Measurements from ENCODE around the gene SCTR. TPM values are rescaled to one million over a fixed set of nuclear protein-coding genes. Genes with fewer than 3 reads are reported as not detected.

The SCTR gene
- total and polyA plus RNA-seq, 2 donors (not counting 1 experiment from before 2014, with no cell fraction given): not detected

DNA sequence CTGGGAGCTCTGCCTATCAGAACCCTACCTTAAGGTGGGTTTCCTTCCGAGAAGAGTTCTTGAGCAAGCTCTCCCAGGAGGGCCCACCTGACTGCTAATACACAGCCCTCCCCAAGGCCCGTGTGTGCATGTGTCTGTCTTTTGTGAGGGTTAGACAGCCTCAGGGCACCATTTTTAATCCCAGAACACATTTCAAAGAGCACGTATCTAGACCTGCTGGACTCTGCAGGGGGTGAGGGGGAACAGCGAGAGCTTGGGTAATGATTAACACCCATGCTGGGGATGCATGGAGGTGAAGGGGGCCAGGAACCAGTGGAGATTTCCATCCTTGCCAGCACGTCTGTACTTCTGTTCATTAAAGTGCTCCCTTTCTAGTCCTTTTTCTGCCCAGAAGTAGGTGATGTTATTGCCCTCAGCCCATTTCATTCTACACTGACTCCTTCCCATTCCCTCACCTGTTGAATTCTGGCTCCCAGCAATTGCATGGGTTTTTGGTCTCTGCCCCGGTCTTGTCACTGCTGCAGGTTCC is 86.1 kb downstream of the SCTR start:
- Histone ChIP-seq H2AFZ (ENCODE audit: insufficient read depth, low read depth, low read length, poor library complexity, severe bottlenecking) (no peak overlapping the region), H3K27ac (ENCODE audit: low read length in 2 of 2) (no peak overlapping the region), H3K4me1 (ENCODE audit: control insufficient read depth in 2 of 2, insufficient read depth in 2 of 2, low read length in 2 of 2) (no peaks in the 10 kb centered on the region), H3K9me3 (ENCODE audit: control extremely low read depth in 1 of 3, control insufficient read depth in 2 of 3, insufficient read depth in 1 of 3, low read length in 2 of 3) (no peaks in the 10 kb centered on the region), H3K27me3 (replicated peaks in 1 of 4; ENCODE audit: control extremely low read depth in 1 of 4, control insufficient read depth in 3 of 4, insufficient read depth in 4 of 4, low read length in 3 of 4) (peaks cover 0 to 30% (median 2%) of the 10 kb centered on the region in 4 experiments), H3K79me2 (ENCODE audit: control insufficient read depth, insufficient read depth, low read length) (no peaks in the 10 kb centered on the region), H4K20me1 (ENCODE audit: control insufficient read depth, insufficient read depth, low read length, poor library complexity, severe bottlenecking) (no peaks in the 10 kb centered on the region), H3K36me3 (replicated peaks in 1 of 2; ENCODE audit: control extremely low read depth in 1 of 2, control insufficient read depth in 1 of 2, extremely low read depth in 1 of 2, insufficient read depth in 2 of 2, low read length in 1 of 2) (no peaks in the 10 kb centered on the region), H3K4me2 (replicated peaks; ENCODE audit: low read depth, low read length, poor library complexity, severe bottlenecking) (no peak overlapping the region), H3K4me3 (ENCODE audit: control extremely low read depth in 1 of 5, extremely low read depth in 1 of 5, insufficient read depth in 1 of 5, low read depth in 2 of 5, low read length in 4 of 5) (no peak overlapping the region), H3K9ac (ENCODE audit: low read length) (no peak overlapping the region)
- TF ChIP-seq EZH2 (IDR thresholded peaks at IDR 0.05; ENCODE audit: borderline replicate concordance, insufficient read depth, low read depth, low read length, poor library complexity, severe bottlenecking): no peak
- TF ChIP-seq, protein P1, sequence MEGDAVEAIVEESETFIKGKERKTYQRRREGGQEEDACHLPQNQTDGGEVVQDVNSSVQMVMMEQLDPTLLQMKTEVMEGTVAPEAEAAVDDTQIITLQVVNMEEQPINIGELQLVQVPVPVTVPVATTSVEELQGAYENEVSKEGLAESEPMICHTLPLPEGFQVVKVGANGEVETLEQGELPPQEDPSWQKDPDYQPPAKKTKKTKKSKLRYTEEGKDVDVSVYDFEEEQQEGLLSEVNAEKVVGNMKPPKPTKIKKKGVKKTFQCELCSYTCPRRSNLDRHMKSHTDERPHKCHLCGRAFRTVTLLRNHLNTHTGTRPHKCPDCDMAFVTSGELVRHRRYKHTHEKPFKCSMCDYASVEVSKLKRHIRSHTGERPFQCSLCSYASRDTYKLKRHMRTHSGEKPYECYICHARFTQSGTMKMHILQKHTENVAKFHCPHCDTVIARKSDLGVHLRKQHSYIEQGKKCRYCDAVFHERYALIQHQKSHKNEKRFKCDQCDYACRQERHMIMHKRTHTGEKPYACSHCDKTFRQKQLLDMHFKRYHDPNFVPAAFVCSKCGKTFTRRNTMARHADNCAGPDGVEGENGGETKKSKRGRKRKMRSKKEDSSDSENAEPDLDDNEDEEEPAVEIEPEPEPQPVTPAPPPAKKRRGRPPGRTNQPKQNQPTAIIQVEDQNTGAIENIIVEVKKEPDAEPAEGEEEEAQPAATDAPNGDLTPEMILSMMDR (IDR thresholded peaks at IDR 0.05): no peak
- DNase-seq (no peak), ATAC-seq (ENCODE audit: low read depth) (no peak)
- 72% methylated on average over 2 of the region's 6 CpGs for WGBS (ENCODE audit: insufficient coverage)
- intact Hi-C loops (cut with micrococcal nuclease): loop anchor here (10.0 kb wide), 1 partner anchor 1353 kb away; the partner anchor contains the start of gene INSIG2
- Mint-ChIP-seq H3K27ac (no peak overlapping the region), H3K4me3 (no peak overlapping the region), H3K9me3 (ENCODE audit: insufficient read depth) (no peaks in the 10 kb centered on the region), H3K27me3 (peaks cover 31% of the 10 kb centered on the region), H3K4me1 (peaks cover 4% of the 10 kb centered on the region)
- ChIA-PET POLR2A (no interaction called here), CTCF (no interaction called here)

DNA sequence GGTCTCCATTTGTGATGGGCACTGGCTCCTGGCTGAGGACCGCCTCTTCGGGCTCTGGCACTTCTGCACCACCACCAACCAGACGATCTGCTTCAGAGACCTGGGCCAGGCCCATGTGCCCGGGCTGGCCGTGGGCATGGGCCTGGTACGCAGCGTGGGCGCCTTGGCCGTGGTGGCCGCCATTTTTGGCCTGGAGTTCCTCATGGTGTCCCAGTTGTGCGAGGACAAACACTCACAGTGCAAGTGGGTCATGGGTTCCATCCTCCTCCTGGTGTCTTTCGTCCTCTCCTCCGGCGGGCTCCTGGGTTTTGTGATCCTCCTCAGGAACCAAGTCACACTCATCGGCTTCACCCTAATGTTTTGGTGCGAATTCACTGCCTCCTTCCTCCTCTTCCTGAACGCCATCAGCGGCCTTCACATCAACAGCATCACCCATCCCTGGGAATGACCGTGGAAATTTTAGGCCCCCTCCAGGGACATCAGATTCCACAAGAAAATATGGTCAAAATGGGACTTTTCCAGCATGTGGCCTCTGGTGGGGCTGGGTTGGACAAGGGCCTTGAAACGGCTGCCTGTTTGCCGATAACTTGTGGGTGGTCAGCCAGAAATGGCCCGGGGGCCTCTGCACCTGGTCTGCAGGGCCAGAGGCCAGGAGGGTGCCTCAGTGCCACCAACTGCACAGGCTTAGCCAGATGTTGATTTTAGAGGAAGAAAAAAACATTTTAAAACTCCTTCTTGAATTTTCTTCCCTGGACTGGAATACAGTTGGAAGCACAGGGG is 87.1 kb downstream of the SCTR start:
- DNase-seq (no peak), ATAC-seq (ENCODE audit: low read depth) (no peak)
- H3K27ac Mint-ChIP-seq: no peak overlapping the region
- H3K79me2 ChIP-seq (ENCODE audit: control insufficient read depth, insufficient read depth, low read length): no peaks in the 10 kb centered on the region
- no peak overlapping the region for H3K27ac ChIP-seq (ENCODE audit: low read length in 2 of 2)
- intact Hi-C loops (cut with micrococcal nuclease): loop anchor here (10.0 kb wide), 1 partner anchor 1352 kb away; the partner anchor contains the start of gene INSIG2
- TF ChIP-seq EZH2 (IDR thresholded peaks at IDR 0.05; ENCODE audit: borderline replicate concordance, insufficient read depth, low read depth, low read length, poor library complexity, severe bottlenecking): no peak
- TF ChIP-seq, protein P1 (IDR thresholded peaks at IDR 0.05): no peak
- H3K27me3 Mint-ChIP-seq: peaks cover 40% of the 10 kb centered on the region
- peaks cover 0 to 4% (median 0%) of the 10 kb centered on the region in 3 donors for H3K9me3 ChIP-seq (ENCODE audit: control extremely low read depth in 1 of 3, control insufficient read depth in 2 of 3, insufficient read depth in 1 of 3, low read length in 2 of 3)
- no peak overlapping the region for H3K4me3 Mint-ChIP-seq
- H3K9ac ChIP-seq (ENCODE audit: low read length): no peak overlapping the region
- H3K27me3 ChIP-seq (replicated peaks in 1 of 4; ENCODE audit: control extremely low read depth in 1 of 4, control insufficient read depth in 3 of 4, insufficient read depth in 4 of 4, low read length in 3 of 4): peaks cover 0 to 40% (median 8%) of the 10 kb centered on the region in 4 experiments
- H3K9me3 Mint-ChIP-seq (ENCODE audit: insufficient read depth): no peaks in the 10 kb centered on the region
- WGBS (ENCODE audit: insufficient coverage): 96% methylated on average over 19 of the region's 22 CpGs
- no peaks in the 10 kb centered on the region for H3K36me3 ChIP-seq (replicated peaks in 1 of 2; ENCODE audit: control extremely low read depth in 1 of 2, control insufficient read depth in 1 of 2, extremely low read depth in 1 of 2, insufficient read depth in 2 of 2, low read length in 1 of 2)
- ChIA-PET CTCF (no interaction called here), POLR2A (no interaction called here)
- peaks cover 5 to 7% of the 10 kb centered on the region in 2 donors for H3K4me1 ChIP-seq (ENCODE audit: control insufficient read depth in 2 of 2, insufficient read depth in 2 of 2, low read length in 2 of 2)
- no peaks in the 10 kb centered on the region for H4K20me1 ChIP-seq (ENCODE audit: control insufficient read depth, insufficient read depth, low read length, poor library complexity, severe bottlenecking)
- no peak overlapping the region for H2AFZ ChIP-seq (ENCODE audit: insufficient read depth, low read depth, low read length, poor library complexity, severe bottlenecking)
- no peak overlapping the region for H3K4me2 ChIP-seq (replicated peaks; ENCODE audit: low read depth, low read length, poor library complexity, severe bottlenecking)
- H3K4me3 ChIP-seq (ENCODE audit: control extremely low read depth in 1 of 5, extremely low read depth in 1 of 5, insufficient read depth in 1 of 5, low read depth in 2 of 5, low read length in 4 of 5): no peak overlapping the region
- peaks cover 10% of the 10 kb centered on the region for H3K4me1 Mint-ChIP-seq
